ENCODE measurements around the gene HDLBP. TPM values are rescaled to one million over a fixed set of nuclear protein-coding genes. Genes with fewer than 3 reads are reported as not detected.
"Not testable (repeated sequence)": the region's sequence is repeated elsewhere in the genome, so short reads cannot be mapped to it uniquely, and the experiment has no call there.

The HDLBP gene
- total RNA-seq, 1 experiment from 2014 or later = 467 TPM

DNA sequence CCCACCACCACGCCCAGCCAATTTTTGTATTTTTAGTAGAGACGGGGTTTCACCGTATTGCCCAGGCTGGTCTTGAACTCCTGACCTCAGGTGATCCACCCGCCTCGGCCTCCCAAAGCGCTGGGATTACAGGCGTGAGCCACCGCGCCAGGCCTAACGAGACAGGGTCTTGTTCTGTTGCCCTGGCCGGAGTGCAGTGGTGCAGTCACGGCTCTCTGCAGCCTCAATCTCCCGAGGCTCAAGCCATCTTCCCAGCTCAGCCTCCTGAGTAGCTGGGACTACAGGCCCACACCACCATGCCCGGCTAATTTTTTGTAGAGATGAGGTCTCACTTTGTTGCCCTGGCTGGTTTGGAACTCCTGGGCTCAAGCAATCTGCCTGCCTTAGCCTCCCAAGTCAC is 118.2 kb downstream of the HDLBP start:
- DNase-seq (ENCODE audit: low read depth) = not testable (repeated sequence)

DNA sequence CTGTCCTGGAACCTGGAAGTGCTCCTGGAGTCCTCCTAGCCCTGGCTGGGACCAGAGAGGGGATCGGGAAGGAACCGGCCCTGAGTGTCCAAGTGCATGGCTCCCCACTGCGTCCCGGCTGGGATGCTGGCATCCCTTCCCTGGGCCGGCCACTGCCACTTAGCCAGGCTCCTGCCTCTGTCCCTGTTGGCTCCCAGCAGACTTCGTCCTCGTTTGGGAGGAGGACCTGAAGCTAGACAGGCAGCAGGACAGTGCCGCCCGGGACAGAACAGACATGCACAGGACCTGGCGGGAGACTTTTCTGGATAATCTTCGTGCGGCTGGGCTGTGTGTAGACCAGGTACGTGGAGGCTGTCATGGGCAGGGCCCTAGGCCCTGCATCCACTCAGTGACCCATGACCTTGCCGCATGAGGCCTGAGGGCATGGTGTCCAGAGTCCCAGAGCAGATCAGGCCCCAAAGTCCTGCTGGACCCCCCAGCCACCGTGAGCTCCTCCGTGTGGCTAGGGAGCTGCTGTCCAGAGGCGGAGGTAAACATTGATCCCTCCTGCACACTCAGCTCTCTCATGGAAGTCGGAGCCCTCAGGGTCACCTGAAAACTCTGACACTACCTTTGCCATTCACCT is 119.9 kb downstream of the HDLBP start:
- DNase-seq (ENCODE audit: low read depth) = no peak

DNA sequence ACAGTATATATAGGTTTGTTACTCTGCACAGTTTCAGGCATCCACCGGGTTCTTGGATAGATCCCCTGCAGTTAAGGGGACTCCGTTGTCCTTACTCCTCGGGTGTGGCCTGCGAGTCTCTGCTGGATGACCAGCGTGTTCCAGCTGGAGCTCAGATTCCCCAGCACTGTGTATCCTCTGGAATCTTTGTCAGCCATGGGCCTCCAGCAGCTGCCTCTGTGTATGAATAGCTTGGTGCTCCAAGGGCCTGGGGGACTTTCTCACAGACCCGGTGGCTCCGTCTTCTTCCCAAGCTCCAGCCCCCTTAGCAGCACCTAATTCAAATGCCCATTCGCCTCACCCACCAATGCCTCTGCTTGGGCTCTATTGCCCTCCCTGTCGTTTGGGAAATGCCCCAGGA is 120.7 kb downstream of the HDLBP start:
- no peak for DNase-seq (ENCODE audit: low read depth)

DNA sequence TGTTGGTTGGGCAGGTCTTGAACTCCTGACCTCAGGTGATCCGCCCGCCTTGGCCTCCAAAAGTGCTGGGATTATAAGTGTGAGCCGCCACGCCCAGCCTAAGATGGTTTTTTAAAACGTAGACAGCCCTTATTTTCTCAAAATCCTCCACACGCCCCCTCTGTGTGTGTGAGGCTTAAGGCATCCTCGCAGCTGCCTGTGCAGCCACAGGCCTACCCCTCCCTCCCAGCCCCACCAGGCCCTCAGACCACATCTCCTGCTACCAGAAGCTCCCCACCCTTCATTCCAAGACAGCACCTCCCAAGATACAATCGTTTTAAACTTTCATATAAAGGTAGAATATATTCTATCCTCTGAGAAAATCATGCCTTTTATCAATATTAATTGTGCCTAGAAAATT is 122.2 kb downstream of the HDLBP start:
- DNase-seq (ENCODE audit: low read depth) = no peak

- no peak for DNase-seq (ENCODE audit: low read depth)
Measured at GRCh38 chr2:241191081-241191480, 124.4 kb downstream of the HDLBP start.

- no peak for DNase-seq (ENCODE audit: low read depth)
Measured at GRCh38 chr2:241190291-241190981, 125.0 kb downstream of the HDLBP start.

GRCh38 chr2:241189856-241190201 is 125.6 kb downstream of the HDLBP start:
- DNase-seq (ENCODE audit: low read depth) = no peak

DNA sequence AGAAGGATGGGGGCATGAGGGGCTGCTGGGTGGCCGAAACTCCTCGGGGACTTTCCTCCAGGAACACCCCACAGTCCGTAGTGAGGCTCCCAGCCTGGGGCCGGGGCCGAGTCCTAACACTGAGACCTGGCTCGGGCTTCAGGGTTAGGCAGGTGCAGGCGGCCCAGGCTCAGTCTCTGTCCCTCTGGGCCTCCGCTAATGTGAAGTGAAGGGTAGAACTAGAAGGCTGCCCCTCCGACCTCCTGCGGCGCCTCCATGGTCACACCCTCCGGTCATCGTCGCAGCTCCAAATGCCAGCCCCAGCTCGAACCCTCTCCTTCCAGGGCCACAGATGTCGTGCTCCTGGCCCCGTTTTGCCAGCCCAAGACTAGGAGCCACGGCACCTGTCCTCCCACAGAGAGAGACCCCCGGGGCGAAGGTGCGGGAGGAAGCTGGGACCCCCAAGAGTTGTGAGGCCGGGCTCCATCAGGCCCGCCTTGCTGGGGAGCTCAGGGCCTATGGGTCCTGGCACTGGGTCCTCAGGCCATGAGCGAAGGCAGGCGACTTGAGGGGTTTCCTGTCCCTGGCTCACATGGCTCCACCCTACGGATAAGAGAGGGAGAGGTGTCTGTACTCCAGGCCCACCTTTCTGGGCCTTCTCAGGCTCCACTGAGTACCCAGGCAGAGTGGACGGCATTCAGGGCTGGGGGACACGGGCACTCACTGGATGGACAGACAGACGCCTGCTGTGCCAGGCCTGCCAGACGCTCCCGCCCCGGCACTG is 126.2 kb downstream of the HDLBP start:
- no peak for DNase-seq (ENCODE audit: low read depth)

GRCh38 chr2:241188361-241189092 is 126.9 kb downstream of the HDLBP start, which contains the start of gene ANO7:
ANO7 (plus strand) TSS chr2:241188677; CDS start chr2:241190064, 1,387 bp downstream.
- no peak for DNase-seq (ENCODE audit: low read depth)

- no peak for DNase-seq (ENCODE audit: low read depth)
Measured at GRCh38 chr2:241187918-241188234, 127.6 kb downstream of the HDLBP start.

- no peak for DNase-seq (ENCODE audit: low read depth)
Measured at GRCh38 chr2:241187101-241187917, 128.2 kb downstream of the HDLBP start.

- DNase-seq (ENCODE audit: low read depth) = no peak
Measured at GRCh38 chr2:241185961-241186360, 129.5 kb downstream of the HDLBP start.

GRCh38 chr2:241184901-241185300 is 130.6 kb downstream of the HDLBP start:
- DNase-seq (ENCODE audit: low read depth) = no peak

DNA sequence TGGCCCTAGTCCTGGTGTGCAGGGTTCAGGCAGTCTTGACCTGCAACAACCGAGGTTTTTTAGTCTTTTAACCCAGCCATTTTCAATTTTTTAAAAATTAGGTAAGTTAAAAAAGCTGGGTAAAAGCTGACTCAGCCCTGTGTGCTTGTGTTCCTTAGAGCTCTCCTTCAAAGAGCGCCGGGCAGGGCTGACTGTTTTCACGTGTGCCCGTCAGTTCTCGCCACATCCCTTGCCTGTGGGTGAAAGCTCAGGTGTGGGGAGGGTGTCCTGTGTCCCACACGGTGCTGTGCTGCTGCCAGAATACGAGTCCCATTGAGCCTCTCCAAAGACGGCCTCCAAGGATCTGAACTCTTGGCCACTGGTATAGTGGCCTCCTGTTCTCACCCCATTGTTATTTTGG is 132.3 kb downstream of the HDLBP start:
- no peak for DNase-seq (ENCODE audit: low read depth)

DNA sequence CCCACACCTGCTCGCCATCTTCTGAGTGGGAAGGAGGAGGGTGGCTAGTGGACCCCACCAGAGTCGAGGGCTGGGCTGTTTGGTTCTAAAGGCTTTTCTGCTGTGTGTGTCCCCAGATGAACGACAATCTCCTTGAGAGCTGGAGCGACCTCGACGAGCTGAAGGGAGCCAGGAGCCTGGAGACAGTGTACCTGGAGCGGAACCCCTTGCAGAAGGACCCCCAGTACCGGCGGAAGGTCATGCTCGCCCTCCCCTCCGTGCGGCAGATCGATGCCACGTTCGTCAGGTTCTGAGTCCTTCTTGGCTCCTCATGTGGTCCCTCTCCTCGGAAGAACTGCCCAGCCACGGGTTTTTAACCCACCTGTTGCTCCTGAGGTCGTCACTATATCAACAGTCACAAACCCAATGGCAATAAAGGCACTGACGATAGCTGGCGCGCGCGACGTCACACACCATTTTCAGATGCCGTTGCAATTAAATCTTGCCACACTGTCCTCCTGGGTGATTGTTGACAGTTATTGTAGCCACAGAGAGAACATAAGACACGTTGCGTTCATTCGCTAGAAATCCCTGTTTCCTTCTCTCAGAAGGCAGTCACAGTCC is 132.8 kb downstream of the HDLBP start:
- no peak for DNase-seq (ENCODE audit: low read depth)

GRCh38 chr2:241182126-241182525 is 133.3 kb downstream of the HDLBP start:
- no peak for DNase-seq (ENCODE audit: low read depth)

- no peak for DNase-seq (ENCODE audit: low read depth)
Measured at GRCh38 chr2:241180495-241180894, 135.0 kb downstream of the HDLBP start.

DNA sequence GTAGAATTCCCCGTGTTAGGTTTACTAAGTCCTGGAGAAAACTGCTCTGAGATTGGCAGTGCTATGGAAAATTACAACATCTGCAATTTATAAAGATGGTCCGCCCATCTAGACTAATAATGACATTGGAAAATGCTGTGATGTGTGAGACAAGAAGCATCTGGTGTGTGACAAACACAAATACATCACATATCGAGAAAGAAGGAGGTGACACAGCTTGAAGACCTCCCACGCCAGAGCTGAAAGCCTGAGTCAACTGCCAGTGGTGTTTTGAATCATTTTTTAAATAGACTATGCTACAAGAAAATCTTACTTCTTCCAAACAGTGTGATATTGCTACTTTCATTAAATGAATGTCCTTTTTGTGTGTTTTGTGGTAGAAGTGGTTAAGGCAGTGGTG is 135.6 kb downstream of the HDLBP start:
- peak; percentile 9 for DNase-seq (ENCODE audit: low read depth)

DNA sequence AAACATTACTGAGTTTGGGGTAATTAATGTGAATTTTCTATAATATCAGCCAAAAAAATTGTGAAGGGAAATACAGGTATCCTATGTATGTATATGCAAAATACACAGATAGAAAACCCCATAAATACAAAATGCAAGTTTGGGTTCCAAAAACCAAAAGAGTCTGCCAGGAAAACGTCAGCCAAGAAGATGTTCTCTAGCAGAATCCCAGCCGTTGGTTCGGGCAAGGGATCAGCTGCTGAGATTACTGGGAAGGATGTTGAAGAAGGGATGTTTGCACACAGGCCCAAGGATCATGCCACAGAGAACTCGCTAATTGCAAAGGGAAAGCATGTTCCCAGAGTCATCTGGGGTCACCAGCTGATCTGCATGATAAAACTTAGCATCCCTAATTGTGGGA is 136.5 kb downstream of the HDLBP start:
- no peak for DNase-seq (ENCODE audit: low read depth)

GRCh38 chr2:241177526-241178334 is 137.7 kb downstream of the HDLBP start:
- DNase-seq (ENCODE audit: low read depth) = no peak
